GM18526 (cell line): ENCODE measurements around the gene NUPR1.

Source experiments
- POLR2A ChIP-seq: IDR thresholded peaks from 3 replicates; pipeline ENCODE4 v1.6.1; 2011; ENCODE audit not compliant: insufficient read length; ENCODE audit errors: extremely low read depth

NUPR1 gene, protein sequence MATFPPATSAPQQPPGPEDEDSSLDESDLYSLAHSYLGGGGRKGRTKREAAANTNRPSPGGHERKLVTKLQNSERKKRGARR

DNA sequence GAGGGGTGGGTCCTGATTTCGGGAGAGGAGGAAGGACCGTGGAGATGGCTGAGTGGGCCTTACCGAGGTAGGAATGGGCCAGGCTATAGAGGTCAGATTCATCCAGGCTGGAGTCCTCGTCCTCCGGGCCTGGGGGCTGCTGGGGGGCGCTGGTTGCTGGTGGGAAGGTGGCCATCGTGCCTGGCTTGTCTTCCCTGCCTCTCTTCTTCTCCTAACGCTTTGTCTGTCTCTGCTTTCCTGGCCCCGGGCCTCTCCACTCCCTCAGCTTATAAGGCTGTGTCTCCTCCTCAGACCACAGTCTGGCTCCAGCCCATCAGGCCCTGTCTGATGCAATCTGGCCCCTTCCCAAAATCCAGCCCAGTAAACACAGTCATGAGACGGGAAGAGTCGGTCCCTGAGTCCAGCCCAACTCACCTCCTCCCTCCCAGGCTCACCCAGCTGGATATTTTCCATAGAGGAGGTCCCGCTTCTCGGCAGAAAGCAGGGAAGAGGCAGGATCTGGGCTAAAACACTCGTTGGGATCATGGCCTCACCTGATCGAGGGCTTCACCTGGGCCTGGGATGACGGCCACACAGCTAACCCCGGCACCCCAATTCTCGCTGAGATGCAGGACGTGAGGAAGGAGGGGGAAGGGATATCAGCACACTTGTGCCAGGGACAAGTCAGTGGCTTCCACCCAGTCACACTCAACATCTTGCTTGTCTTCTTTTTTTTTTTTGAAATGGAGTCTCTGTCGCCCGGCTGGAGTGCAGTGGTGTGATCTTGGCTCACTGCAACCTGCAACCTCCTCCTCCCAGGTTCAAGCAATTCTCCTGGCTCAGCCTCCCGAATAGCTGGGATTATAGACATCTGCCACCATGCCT lies at the start of gene NUPR1:
TSS of gene NUPR1 (minus strand) at position 242 of the 864 bp plus-strand sequence. CDS start at position 175, 67 bp downstream.
- TF ChIP-seq POLR2A = no peak

DNA sequence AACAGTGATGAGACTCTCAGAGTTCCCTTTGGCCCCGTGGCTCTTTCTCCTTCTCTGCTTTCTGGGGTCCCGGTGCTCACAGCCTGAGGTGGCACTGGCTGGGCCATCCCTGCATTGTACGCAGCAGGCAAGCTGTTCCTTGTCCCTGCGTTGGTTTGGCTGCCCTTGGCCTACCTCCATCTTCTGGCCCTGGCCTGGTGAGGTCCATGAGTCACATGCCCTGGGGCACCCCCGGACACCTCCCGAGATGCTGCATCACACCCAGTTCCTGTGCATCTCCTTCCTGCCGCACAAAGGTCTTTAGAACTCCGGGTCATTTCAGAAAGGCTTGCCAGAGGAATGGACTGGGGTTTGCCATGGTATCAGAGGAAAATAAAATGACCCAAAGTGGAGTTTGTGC lies 48.6 kb upstream of the NUPR1 start:
- no peak for TF ChIP-seq POLR2A

DNA sequence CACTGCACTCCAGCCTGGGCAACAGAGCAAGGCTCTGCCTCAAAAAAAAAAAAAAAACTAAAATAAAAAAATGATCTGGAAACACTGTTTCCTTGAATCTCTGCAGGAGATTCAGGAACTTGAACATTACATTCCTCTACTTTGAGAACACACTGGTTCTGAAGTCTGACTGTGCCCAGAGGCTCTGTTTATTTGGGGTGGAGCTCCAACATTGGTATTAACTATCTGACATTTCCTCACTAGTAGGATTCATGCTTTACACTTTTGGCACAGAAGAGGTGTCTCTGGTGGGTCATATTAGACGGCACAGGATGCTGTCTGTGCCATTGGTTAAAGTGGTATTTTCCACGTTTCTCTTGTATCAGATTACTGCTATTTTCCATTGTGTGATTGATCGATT lies 47.7 kb upstream of the NUPR1 start:
- no peak for TF ChIP-seq POLR2A

DNA sequence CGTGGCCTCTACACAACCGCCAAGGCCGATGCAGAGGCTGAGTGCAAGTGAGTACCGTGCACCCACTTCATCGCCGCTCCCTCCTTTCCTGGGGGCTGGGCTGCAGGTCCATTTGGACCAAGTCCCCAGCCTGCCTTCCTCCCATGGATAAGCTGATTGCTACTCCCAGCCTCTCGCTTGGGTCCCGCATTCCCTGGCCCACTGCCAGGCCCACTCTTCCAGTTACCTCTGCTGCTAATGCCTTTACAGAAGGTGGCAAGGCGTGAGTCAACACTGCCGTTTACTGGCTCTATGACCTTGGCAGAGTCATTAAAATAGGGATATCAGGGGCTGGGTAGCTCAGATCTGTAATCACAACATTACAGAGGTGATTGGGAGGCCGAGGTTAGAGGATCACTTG lies 46.9 kb upstream of the NUPR1 start:
- TF ChIP-seq POLR2A = no peak

DNA sequence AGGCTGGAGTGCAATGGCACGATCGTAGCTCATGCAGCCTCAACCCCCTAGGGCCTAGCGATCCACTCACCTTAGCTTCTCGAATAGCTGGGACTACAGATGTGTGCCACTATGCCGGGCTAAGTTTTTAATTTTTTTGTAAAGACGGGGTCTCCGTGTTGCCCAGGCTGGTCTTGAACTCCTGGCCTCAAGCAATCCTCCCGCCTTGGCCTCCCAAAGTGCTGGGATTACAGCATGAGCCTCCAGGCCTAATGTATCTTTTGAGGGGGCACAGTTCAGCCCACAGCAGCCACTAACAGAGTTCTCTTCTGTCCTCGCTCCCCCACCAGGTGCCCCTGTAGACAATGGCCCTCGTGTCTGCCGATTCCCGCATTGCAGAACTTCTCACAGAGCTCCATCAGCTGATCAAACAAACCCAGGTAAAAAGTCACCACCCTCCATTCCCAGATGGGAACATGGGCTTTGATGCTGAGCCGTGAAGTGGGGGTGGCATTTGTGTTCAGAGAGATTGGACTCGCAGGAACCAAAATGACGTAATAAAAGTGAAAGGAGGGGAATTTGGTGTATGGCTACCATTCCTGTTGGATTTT lies 42.0 kb upstream of the NUPR1 start:
- no peak for TF ChIP-seq POLR2A

DNA sequence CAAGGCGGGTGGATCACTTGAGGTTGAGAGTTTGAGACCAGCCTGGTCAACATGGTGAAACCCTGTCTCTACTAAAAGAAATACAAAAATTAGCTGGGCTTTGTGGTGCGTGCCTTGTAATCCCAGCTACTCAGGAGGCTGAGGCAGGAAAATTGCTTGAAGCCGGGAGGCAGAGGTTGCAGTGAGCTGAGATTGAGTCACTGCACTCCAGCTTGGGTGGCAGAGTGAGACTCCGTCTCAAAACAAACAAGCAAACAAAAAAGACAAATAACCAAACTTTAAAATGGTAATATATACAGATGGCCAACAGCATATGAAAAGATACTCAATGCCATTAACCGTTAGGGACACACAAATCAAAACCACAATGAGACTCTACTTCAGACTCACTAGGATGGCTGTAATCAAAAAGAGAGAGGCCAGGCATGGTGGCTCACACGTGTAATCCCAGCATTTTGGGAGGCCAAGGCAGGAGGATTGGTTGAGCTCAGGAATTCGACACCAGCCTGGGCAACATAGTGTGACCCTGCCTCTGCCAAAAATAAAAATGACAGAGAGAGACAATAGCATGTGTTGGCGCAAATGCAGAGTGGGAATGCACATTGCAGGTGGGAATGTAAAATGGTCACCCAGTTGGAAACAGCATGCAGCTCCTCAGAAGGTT lies 36.8 kb upstream of the NUPR1 start:
- TF ChIP-seq POLR2A = no peak

DNA sequence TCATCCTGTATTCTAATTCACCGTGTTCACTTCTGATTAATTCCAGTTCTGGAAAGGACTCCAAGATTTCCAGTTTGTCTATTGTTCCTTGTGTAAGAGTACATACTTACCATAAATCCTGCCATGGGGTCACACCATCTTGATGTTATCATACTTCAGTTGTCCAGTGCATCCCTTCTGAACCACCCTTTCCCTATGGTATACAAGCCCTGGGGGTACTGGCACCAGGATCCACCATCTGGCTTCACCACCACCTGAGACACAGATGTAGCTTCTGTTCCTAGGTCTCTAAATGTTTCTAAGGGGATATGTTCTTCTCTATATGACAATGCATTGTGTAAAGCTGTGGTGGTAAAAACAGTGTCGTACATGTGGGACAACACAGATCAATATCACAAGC lies 36.2 kb upstream of the NUPR1 start:
- no peak for TF ChIP-seq POLR2A

DNA sequence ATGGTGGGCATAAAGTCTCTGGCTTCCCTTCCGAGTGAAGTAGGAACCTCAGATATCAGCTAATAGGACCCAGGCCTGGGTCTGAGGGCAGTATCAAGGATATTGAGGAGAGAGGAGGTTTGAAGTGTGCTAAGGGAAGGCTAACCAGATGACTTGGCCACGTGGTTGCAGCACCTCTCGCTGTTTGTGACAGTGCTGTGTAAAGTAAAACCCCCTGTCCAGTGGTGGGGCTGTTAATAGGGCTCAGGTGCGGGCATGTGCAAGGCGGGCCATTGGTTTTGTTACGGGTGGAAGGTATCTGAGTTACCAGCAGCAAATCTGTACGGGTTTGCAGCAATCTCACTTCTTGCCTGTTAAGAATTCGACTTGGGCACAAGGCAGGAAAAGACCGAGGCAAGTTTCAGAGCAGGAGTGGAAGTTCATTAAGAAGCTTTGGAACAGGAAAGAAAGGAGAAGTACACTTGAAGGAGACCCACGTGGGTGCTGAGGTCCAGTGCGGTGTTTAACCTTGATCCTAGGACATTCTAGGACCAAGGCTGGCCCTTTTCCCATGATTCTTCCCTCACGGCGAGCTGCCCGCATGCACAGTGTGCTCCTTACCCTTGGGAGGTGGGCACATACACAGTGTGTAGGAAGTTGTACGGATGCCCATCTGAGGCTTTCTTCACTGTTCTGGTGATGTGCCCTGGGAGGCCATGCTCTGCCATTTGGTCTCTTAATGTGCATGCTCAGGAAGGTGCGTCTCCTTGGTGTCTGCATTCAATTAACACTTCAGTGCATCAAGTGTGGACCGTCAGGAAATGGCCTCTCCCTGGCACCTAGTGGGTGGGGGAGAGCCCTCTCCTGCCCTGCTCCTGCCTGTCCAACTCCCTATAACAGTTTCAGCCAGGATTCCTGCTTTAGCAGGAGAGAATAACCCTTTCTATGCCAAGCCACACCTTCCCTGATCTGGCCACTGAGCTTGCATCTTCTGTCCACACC lies 35.3 kb upstream of the NUPR1 start:
- TF ChIP-seq POLR2A = no peak

DNA sequence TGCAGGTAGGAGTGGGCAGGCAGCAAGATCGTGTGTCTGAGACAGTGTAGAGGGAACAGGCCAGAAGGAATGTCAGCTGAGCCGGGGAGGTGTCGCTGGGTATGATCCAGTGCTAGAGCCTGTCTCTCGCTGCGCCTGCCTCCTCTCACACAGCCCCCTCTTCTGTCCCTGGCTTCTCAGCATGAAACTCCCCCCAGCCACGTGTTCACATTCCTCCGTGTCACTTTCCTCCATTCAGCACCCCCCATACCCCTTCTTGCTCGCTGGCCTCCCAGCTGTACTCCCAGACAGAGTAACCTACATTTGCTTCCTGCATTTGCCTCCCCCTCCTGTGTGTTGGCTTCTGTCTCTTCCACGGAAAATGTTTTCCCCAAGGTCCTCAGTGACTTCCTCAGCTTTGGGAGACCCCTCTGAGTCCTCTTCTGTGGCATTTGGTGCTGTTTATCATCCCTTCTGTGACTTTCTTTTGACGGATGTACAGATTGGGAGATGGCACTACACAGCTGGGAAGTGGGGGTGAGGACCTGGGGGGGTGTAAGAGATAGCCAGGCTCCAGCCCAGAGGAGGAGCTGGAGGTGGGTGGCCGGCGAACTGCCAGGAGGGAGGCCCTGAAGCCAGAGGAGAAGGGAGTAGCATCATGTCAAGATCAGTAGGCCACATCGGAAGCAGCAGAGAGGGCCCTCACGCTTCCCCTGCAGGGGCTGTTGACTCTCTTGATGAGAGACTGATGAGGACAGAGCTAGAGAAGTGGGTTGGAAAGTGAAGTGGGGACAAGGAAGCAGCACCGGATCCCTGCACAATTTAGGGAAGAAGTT lies 34.1 kb upstream of the NUPR1 start:
- TF ChIP-seq POLR2A = no peak

DNA sequence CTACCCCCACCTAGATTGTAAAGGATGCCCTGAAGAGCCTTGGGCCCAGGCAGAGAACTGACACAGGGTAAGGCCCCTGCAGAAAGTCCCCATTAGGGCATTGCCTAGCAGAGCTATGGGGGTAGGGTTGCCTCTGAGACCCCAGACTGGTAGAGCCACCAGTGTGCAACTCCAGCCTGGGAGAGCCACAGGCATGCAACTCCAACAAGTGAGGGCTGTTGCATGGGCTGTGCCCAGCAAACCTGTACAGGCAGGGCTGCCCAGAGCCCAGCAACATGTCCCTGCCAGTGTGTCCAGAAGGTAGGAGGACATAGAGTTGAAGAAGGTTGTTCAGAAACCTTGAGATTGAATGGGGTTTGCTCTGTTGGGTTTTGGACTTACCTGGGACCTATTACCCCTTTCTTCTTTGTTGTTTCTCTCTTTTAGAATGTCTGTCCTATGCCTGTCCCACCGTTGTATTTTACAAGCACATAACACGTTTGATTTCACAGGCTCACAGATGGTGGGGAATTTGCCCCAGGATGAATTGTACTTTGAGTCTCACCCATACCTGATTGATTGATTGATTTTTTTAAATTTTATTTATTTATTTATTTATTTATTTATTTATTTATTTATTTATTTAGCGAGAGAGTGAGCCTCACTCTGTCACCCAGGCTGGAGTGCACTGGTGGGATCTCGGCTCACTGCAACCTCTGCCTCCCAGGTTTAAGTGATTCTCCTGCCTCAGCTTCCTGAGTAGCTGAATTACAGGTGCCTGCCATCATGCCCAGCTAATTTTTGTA lies 31.4 kb upstream of the NUPR1 start:
- TF ChIP-seq POLR2A = no peak

DNA sequence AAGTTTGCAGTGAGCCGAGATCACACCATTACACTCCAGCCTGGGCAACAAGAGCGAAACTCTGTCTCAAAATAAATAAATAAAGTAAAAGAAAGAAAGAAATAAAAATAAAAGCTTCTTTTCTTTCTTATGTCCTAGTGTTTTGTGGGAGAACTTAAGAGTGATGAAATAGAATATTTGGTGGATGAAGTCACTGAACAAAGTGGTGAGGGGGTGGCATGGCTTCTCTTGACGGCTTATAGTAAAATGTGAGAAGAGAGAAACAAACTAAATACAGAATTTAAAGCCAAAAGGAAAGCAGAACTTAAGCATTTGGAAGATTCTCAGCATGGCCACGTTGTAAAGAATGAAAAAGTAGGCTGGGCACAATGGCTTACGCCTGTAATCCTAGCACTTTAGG lies 30.2 kb upstream of the NUPR1 start:
- TF ChIP-seq POLR2A = no peak

DNA sequence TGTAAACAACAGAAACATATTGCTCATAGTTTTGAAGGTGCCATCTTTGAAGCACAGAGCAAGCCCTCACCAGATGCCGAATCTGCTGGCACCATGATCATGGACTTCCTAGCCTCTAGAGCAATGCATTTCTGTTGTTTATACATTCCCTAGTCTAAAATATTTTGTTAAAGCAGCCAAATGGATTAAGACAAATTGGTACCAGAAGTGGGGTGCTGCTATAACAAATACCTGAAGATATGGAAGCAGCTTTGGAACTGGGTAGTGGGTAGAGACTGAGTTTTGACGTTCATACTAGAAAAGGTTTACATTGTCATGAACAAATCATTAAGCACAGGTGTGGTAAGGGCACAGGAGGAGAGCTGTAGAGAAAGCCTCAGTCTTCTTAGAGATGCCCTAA lies 28.5 kb upstream of the NUPR1 start:
- TF ChIP-seq POLR2A = no peak

DNA sequence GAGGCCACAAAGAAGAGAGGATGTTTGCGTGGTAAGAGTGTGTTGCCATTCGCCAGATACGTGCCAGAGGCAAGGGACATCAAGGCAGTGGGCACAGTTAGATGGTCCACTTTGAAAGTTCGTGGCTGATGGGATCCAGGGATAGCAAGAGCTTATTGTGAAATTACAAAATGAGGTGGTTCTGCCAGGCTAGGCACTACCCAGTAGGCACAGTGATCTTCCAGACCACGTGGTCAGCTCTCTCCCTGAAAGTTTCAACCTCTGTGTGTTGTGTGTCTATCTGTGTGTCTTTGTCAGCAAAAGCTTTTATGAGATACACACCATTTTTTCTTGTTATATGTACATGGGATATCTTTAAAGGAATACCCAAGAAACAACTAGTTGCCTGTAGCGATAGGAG lies 24.4 kb upstream of the NUPR1 start:
- TF ChIP-seq POLR2A = no peak
